Vagina (tissue), 2 donors: ENCODE data around the gene PPP2R2C.

ENCODE experiments used
- POLR2A ChIP-seq, 2 donors: fragments of 450-650 bp; IDR thresholded peaks; one replicate each; pipeline ENCODE4 v1.6.1; 2017; ENCODE audit warnings: antibody characterized with exemption in 2 of 2, mild to moderate bottlenecking in 2 of 2, moderate library complexity in 2 of 2
- POLR2AphosphoS5 ChIP-seq, 2 donors: sonication (generic); formaldehyde crosslinking; IDR thresholded peaks; one replicate each; pipeline ENCODE4 v1.9.0; 2017; ENCODE audit warnings: antibody characterized with exemption in 2 of 2, mild to moderate bottlenecking in 2 of 2, low read depth in 1 of 2; ENCODE audit not compliant: insufficient read depth in 1 of 2
- TF ChIP-seq, protein P1 (sequence below), 3 experiments: fragments of 450-650 bp in 2 of 3; fragments of 200-600 bp in 1 of 3; sonication (generic) in 1 of 3; IDR thresholded peaks; one replicate each; pipeline ENCODE4 v1.5.1; 2017 to 2019; ENCODE audit warnings: antibody characterized with exemption in 3 of 3, mild to moderate bottlenecking in 2 of 3, moderate library complexity in 2 of 3

GRCh38 chr4:6293097-6293445 is 179.3 kb downstream of the PPP2R2C start:
- TF ChIP-seq POLR2A (IDR thresholded peaks at IDR 0.05), result no peak
- TF ChIP-seq, protein P1, sequence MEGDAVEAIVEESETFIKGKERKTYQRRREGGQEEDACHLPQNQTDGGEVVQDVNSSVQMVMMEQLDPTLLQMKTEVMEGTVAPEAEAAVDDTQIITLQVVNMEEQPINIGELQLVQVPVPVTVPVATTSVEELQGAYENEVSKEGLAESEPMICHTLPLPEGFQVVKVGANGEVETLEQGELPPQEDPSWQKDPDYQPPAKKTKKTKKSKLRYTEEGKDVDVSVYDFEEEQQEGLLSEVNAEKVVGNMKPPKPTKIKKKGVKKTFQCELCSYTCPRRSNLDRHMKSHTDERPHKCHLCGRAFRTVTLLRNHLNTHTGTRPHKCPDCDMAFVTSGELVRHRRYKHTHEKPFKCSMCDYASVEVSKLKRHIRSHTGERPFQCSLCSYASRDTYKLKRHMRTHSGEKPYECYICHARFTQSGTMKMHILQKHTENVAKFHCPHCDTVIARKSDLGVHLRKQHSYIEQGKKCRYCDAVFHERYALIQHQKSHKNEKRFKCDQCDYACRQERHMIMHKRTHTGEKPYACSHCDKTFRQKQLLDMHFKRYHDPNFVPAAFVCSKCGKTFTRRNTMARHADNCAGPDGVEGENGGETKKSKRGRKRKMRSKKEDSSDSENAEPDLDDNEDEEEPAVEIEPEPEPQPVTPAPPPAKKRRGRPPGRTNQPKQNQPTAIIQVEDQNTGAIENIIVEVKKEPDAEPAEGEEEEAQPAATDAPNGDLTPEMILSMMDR (IDR thresholded peaks at IDR 0.05), result no peak
- TF ChIP-seq POLR2AphosphoS5 (IDR thresholded peaks at IDR 0.05; ENCODE audit: insufficient read depth in 1 of 2, low read depth in 1 of 2), result no peak
